ENCODE results near the gene AREG.

GRCh38 chr4:74466242-74466641, 21.3 kb downstream of the AREG start:
- no peak for TF ChIP-seq CTCF (conservative IDR thresholded peaks at IDR 0.05)
- no peak for TF ChIP-seq EZH2 (IDR thresholded peaks at IDR 0.05; ENCODE audit: low read depth)
